Measurements from ENCODE around the gene KIF2A.

GRCh38 chr5:62419609-62420008 lies 113.6 kb downstream of the KIF2A start:
- TF ChIP-seq, protein P1, sequence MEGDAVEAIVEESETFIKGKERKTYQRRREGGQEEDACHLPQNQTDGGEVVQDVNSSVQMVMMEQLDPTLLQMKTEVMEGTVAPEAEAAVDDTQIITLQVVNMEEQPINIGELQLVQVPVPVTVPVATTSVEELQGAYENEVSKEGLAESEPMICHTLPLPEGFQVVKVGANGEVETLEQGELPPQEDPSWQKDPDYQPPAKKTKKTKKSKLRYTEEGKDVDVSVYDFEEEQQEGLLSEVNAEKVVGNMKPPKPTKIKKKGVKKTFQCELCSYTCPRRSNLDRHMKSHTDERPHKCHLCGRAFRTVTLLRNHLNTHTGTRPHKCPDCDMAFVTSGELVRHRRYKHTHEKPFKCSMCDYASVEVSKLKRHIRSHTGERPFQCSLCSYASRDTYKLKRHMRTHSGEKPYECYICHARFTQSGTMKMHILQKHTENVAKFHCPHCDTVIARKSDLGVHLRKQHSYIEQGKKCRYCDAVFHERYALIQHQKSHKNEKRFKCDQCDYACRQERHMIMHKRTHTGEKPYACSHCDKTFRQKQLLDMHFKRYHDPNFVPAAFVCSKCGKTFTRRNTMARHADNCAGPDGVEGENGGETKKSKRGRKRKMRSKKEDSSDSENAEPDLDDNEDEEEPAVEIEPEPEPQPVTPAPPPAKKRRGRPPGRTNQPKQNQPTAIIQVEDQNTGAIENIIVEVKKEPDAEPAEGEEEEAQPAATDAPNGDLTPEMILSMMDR (IDR thresholded peaks at IDR 0.05 in 2 of 3, conservative IDR thresholded peaks at IDR 0.05 in 1 of 3; ENCODE audit: borderline replicate concordance in 1 of 3, insufficient read depth in 1 of 3, low read depth in 2 of 3, low read length in 2 of 3): no peak
- TF ChIP-seq SP1 (IDR thresholded peaks at IDR 0.05; ENCODE audit: low read depth): no peak
- no peak for TF ChIP-seq POLR2A (IDR thresholded peaks at IDR 0.05; ENCODE audit: borderline replicate concordance, extremely low read depth, insufficient read depth, insufficient read length)
- TF ChIP-seq ZFX (IDR thresholded peaks at IDR 0.05): no peak
- TF ChIP-seq, protein P2, sequence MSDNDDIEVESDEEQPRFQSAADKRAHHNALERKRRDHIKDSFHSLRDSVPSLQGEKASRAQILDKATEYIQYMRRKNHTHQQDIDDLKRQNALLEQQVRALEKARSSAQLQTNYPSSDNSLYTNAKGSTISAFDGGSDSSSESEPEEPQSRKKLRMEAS (IDR thresholded peaks at IDR 0.05): no peak
- TF ChIP-seq POLR2AphosphoS5 (IDR thresholded peaks at IDR 0.05; ENCODE audit: low read depth, low read length): no peak
- no peak for TF ChIP-seq CEBPB (IDR thresholded peaks at IDR 0.05; ENCODE audit: low read depth)
- TF ChIP-seq YY1 (IDR thresholded peaks at IDR 0.05; ENCODE audit: extremely low read depth, insufficient replicate concordance, low read depth, low read length): no peak

Data from HCT116 (cell line).